Right atrium auricular region (tissue), 2 donors: ENCODE results near the gene CDH2. TPM values are rescaled to one million over a fixed set of nuclear protein-coding genes. Genes with fewer than 3 reads are reported as not detected.

Source experiments
- DNase-seq: peaks from one replicate; pipeline ENCODE4 v3.0.0-alpha.2; 2019; ENCODE audit warnings: low spot score
- H3K27ac ChIP-seq, 2 donors: fragments of 200-600 bp; sonication (generic); 1 replicate in 1 of 2; 2 replicates in 1 of 2; pipeline ENCODE4 v1.5.1; 2016 to 2019
- H3K27me3 ChIP-seq, 2 donors: fragments of 200-600 bp; sonication (generic); one replicate each; pipeline versions ENCODE4 v1.5.1 to v1.6.0; 2017 to 2019
- H3K36me3 ChIP-seq: fragments of 200-600 bp; sonication (generic); one replicate; pipeline ENCODE4 v1.5.1; 2016
- H3K4me1 ChIP-seq, 2 donors: fragments of 200-600 bp; sonication (generic); one replicate each; pipeline versions ENCODE4 v1.5.1 to v1.6.0; 2017 to 2019
- H3K4me3 ChIP-seq, 2 donors: fragments of 200-600 bp; sonication (generic); 1 replicate in 1 of 2; 2 replicates in 1 of 2; pipeline ENCODE4 v1.5.1; 2017 to 2019; ENCODE audit warnings: mild to moderate bottlenecking in 1 of 2, moderate library complexity in 1 of 2
- H3K9me3 ChIP-seq, 2 donors: fragments of 200-600 bp; sonication (generic); one replicate each; pipeline ENCODE4 v1.5.1; 2019
- CTCF ChIP-seq, 2 donors: fragments of 200-600 bp; sonication (generic); IDR thresholded peaks; one replicate each; pipeline ENCODE4 v1.5.1; 2019; ENCODE audit warnings: antibody characterized with exemption in 2 of 2
- total RNA-seq, 2 donors: library from RNA; depleted of rRNA; stranded (reverse); fragments of >200 nt; gene quantifications; one replicate each; pipeline ENCODE4 v1.1.0, GENCODE V29; 2016

The CDH2 gene
- total RNA-seq, 2 donors from 2014 or later = 205 to 269 TPM

GRCh38 chr18:28036488-28036887 lies 140.4 kb downstream of the CDH2 start:
- H3K36me3 ChIP-seq = no peaks in the 10 kb centered on the region
- no peak for TF ChIP-seq CTCF (IDR thresholded peaks at IDR 0.05)
- no peaks in the 10 kb centered on the region for H3K9me3 ChIP-seq
- DNase-seq = no peak
- no peaks in the 10 kb centered on the region for H3K27me3 ChIP-seq
- H3K4me1 ChIP-seq = peaks cover 0 to 18% of the 10 kb centered on the region in 2 donors
- peak overlapping the region in 1 of 2 donors; percentile 15 for H3K27ac ChIP-seq
- no peak overlapping the region for H3K4me3 ChIP-seq

- no peaks in the 10 kb centered on the region for H3K9me3 ChIP-seq
- no peaks in the 10 kb centered on the region for H3K4me1 ChIP-seq
These were observed 142.4 kb downstream of the CDH2 start for GRCh38 chr18:28034567-28034966.

GRCh38 chr18:28032177-28032576 lies 144.8 kb downstream of the CDH2 start:
- no peaks in the 10 kb centered on the region for H3K4me1 ChIP-seq
- H3K36me3 ChIP-seq = no peaks in the 10 kb centered on the region
- no peak for TF ChIP-seq CTCF (IDR thresholded peaks at IDR 0.05)
- no peak overlapping the region for H3K27ac ChIP-seq
- DNase-seq = no peak
- no peaks in the 10 kb centered on the region for H3K9me3 ChIP-seq
- H3K27me3 ChIP-seq = no peaks in the 10 kb centered on the region
- H3K4me3 ChIP-seq = no peak overlapping the region

More at GRCh38 chr18:28034567-28034966, 142.4 kb downstream of the CDH2 start:
- Histone ChIP-seq H3K4me3 (no peak overlapping the region), H3K36me3 (no peaks in the 10 kb centered on the region), H3K27me3 (no peaks in the 10 kb centered on the region), H3K27ac (no peak overlapping the region)
- no peak for DNase-seq
- TF ChIP-seq CTCF (IDR thresholded peaks at IDR 0.05) = no peak

DNA sequence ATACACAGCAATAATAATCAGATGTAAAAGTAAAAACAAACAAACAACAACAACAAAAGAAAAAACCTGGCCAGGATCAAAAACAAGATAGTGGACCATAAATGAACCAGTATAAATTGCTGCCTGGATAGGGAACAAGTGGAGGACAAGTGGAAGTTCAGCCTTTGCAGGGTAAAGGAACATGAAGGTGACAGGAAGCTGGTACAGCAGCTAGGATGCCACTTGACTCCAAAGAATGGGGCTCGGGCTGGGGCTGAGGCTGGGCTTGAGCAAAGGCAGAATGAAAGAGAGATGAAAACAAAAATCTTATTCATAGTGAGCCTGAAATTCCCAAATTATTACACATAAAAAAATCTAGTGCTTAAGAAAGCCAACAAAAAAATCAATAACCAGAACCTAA lies 146.5 kb downstream of the CDH2 start:
- TF ChIP-seq CTCF (IDR thresholded peaks at IDR 0.05) = no peak
- H3K36me3 ChIP-seq = no peaks in the 10 kb centered on the region
- H3K4me1 ChIP-seq = no peaks in the 10 kb centered on the region
- H3K27ac ChIP-seq = no peak overlapping the region
- H3K27me3 ChIP-seq = no peaks in the 10 kb centered on the region
- no peaks in the 10 kb centered on the region for H3K9me3 ChIP-seq
- no peak for DNase-seq
- no peak overlapping the region for H3K4me3 ChIP-seq

- TF ChIP-seq CTCF (IDR thresholded peaks at IDR 0.05) = no peak
- no peaks in the 10 kb centered on the region for H3K27me3 ChIP-seq
- DNase-seq = no peak
- no peaks in the 10 kb centered on the region for H3K4me1 ChIP-seq
- no peak overlapping the region for H3K4me3 ChIP-seq
- no peaks in the 10 kb centered on the region for H3K9me3 ChIP-seq
- no peaks in the 10 kb centered on the region for H3K36me3 ChIP-seq
- no peak overlapping the region for H3K27ac ChIP-seq
These were observed 149.2 kb downstream of the CDH2 start for GRCh38 chr18:28027755-28028154.

- no peak for DNase-seq
- Histone ChIP-seq H3K4me1 (no peaks in the 10 kb centered on the region), H3K27me3 (no peaks in the 10 kb centered on the region), H3K36me3 (no peaks in the 10 kb centered on the region), H3K4me3 (no peak overlapping the region), H3K9me3 (no peaks in the 10 kb centered on the region), H3K27ac (no peak overlapping the region)
- TF ChIP-seq CTCF (IDR thresholded peaks at IDR 0.05) = no peak
These were observed 157.4 kb downstream of the CDH2 start for GRCh38 chr18:28019425-28020108.
